Thyroid gland (tissue), 4 donors: ENCODE measurements around the gene TSHZ1.

ENCODE experiments used
- POLR2A ChIP-seq, 2 donors: fragments of 450-650 bp; IDR thresholded peaks; one replicate each; pipeline ENCODE4 v1.6.1; 2017; ENCODE audit warnings: antibody characterized with exemption in 2 of 2, mild to moderate bottlenecking in 2 of 2, moderate library complexity in 1 of 2
- TF ChIP-seq, protein P1 (sequence below), 6 experiments: fragments of 200-600 bp in 3 of 6; fragments of 450-650 bp in 3 of 6; sonication (generic) in 3 of 6; IDR thresholded peaks; one replicate each; pipeline ENCODE4 v1.5.1; 2016 to 2019; ENCODE audit warnings: antibody characterized with exemption in 6 of 6, mild to moderate bottlenecking in 2 of 6, inconsistent platforms in 1 of 6, moderate library complexity in 1 of 6

DNA sequence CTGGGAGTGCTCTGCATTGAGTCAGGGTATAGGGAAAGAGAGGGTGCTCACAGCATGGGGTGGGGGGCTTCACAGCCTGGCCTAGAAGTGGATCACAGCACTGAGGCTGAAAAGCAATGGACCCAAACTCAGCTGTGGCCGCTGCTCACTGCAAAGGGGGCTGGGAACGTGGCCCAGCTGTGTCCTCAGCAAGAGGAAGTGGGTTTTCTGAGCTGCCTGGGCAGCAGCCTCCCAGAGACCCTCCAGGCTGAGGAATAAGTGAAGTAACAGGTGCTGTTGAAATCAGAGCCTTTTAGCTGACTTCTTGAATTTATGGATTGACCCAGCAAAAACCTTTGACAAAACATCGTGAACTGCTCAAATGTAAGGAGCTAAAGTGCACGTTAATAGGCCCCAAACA is 36.9 kb upstream of the TSHZ1 start:
- TF ChIP-seq, protein P1, sequence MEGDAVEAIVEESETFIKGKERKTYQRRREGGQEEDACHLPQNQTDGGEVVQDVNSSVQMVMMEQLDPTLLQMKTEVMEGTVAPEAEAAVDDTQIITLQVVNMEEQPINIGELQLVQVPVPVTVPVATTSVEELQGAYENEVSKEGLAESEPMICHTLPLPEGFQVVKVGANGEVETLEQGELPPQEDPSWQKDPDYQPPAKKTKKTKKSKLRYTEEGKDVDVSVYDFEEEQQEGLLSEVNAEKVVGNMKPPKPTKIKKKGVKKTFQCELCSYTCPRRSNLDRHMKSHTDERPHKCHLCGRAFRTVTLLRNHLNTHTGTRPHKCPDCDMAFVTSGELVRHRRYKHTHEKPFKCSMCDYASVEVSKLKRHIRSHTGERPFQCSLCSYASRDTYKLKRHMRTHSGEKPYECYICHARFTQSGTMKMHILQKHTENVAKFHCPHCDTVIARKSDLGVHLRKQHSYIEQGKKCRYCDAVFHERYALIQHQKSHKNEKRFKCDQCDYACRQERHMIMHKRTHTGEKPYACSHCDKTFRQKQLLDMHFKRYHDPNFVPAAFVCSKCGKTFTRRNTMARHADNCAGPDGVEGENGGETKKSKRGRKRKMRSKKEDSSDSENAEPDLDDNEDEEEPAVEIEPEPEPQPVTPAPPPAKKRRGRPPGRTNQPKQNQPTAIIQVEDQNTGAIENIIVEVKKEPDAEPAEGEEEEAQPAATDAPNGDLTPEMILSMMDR (IDR thresholded peaks at IDR 0.05) = no peak
- no peak for TF ChIP-seq POLR2A (IDR thresholded peaks at IDR 0.05)
